LNCaP clone FGC (cell line): ENCODE results near the gene TTLL10.

ENCODE experiments used
- DNase-seq: peaks from one replicate; pipeline ENCODE4 v3.0.0-alpha.2; 2011; ENCODE audit warnings: low read depth
- H3K4me3 ChIP-seq: 2 replicates; pipeline ENCODE4 v1.5.1; 2011; ENCODE audit warnings: mild to moderate bottlenecking, low read depth, low read length, control low read depth
- TF ChIP-seq, protein P1 (sequence below): IDR thresholded peaks from 2 replicates; pipeline ENCODE4 v1.5.1; 2012; ENCODE audit warnings: mild to moderate bottlenecking; ENCODE audit not compliant: control insufficient read depth, insufficient read depth; ENCODE audit errors: extremely low read depth

The TTLL10 gene

GRCh38 chr1:1128454-1129139, 45.1 kb upstream of the TTLL10 start:
- TF ChIP-seq, protein P1, sequence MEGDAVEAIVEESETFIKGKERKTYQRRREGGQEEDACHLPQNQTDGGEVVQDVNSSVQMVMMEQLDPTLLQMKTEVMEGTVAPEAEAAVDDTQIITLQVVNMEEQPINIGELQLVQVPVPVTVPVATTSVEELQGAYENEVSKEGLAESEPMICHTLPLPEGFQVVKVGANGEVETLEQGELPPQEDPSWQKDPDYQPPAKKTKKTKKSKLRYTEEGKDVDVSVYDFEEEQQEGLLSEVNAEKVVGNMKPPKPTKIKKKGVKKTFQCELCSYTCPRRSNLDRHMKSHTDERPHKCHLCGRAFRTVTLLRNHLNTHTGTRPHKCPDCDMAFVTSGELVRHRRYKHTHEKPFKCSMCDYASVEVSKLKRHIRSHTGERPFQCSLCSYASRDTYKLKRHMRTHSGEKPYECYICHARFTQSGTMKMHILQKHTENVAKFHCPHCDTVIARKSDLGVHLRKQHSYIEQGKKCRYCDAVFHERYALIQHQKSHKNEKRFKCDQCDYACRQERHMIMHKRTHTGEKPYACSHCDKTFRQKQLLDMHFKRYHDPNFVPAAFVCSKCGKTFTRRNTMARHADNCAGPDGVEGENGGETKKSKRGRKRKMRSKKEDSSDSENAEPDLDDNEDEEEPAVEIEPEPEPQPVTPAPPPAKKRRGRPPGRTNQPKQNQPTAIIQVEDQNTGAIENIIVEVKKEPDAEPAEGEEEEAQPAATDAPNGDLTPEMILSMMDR = no peak
- no peak for DNase-seq
- H3K4me3 ChIP-seq = no peak overlapping the region

- no peak overlapping the region for H3K4me3 ChIP-seq
- DNase-seq = no peak
- TF ChIP-seq, protein P1 = no peak
These were observed 44.3 kb upstream of the TTLL10 start for GRCh38 chr1:1129381-1129821.

GRCh38 chr1:1130206-1131120, 43.2 kb upstream of the TTLL10 start:
- TF ChIP-seq, protein P1 = no peak
- no peak overlapping the region for H3K4me3 ChIP-seq
- no peak for DNase-seq

GRCh38 chr1:1132042-1132950, 41.4 kb upstream of the TTLL10 start:
- DNase-seq = peak; percentile 64
- TF ChIP-seq, protein P1 = no peak
- H3K4me3 ChIP-seq = no peak overlapping the region

GRCh38 chr1:1132956-1133750, 40.5 kb upstream of the TTLL10 start:
- no peak overlapping the region for H3K4me3 ChIP-seq
- TF ChIP-seq, protein P1 = no peak
- DNase-seq = no peak
